Measurements from ENCODE around the gene DPYD.

DNA sequence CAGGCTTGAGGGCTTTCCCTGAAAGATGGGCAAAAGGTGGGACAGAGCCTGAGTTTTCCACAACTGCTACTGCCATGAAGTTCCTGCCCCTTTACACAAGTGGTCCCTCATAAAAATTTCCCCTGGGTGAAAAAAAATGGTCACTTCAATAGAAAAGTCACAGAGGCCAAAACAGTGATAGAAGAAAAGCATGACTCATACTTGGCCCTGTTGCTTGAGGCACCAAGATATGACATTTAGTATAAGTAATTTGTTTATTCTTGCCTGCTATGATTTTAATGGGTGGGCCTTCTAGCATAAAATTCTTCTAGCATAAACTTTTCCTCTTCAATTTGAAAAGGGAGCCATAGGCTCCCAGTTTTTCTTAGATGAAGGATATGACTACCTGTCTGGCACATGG, 280.2 kb downstream of the DPYD start:
- TF ChIP-seq, protein P1, sequence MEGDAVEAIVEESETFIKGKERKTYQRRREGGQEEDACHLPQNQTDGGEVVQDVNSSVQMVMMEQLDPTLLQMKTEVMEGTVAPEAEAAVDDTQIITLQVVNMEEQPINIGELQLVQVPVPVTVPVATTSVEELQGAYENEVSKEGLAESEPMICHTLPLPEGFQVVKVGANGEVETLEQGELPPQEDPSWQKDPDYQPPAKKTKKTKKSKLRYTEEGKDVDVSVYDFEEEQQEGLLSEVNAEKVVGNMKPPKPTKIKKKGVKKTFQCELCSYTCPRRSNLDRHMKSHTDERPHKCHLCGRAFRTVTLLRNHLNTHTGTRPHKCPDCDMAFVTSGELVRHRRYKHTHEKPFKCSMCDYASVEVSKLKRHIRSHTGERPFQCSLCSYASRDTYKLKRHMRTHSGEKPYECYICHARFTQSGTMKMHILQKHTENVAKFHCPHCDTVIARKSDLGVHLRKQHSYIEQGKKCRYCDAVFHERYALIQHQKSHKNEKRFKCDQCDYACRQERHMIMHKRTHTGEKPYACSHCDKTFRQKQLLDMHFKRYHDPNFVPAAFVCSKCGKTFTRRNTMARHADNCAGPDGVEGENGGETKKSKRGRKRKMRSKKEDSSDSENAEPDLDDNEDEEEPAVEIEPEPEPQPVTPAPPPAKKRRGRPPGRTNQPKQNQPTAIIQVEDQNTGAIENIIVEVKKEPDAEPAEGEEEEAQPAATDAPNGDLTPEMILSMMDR (IDR thresholded peaks at IDR 0.05), result no peak
- TF ChIP-seq ZFX (IDR thresholded peaks at IDR 0.05; ENCODE audit: borderline replicate concordance), result no peak
